IMR-90 (cell line): Measurements from ENCODE around the gene THSD7B. TPM values are rescaled to one million over a fixed set of nuclear protein-coding genes. Genes with fewer than 3 reads are reported as not detected.

ENCODE experiments used
- ATAC-seq: fragments of 200-7000 bp; cut with Tn5 transposase; 2 replicates; pipeline ENCODE4 v1.9.1; 2020; ENCODE audit warnings: low read depth, mild to moderate bottlenecking, moderate library complexity
- BruUV-seq: library from RNA; stranded (reverse); fragments of 400-500 nt; replicated peaks from 2 replicates; lab custom pipeline; 2021; lab: Mats Ljungman, UMichigan
- CTCF ChIA-PET: fragments of 300-600 bp; formaldehyde crosslinking; extraction: SDS; loops from one replicate; lab custom pipeline; 2021; ENCODE audit warnings: antibody characterized with exemption; lab: Yijun Ruan, JAX
- POLR2A ChIA-PET: fragments of 300-600 bp; sonication (Branson Sonifier 250); formaldehyde crosslinking; loops from one replicate; lab custom pipeline; 2022; ENCODE audit warnings: antibody characterized with exemption; ENCODE audit not compliant: unreplicated experiment; lab: Charles Lee
- DNase-seq: peaks from one replicate; pipeline ENCODE4 v3.0.0; 2013
- H2AFZ ChIP-seq: replicated peaks from 2 replicates; pipeline ENCODE3; 2013; ENCODE audit warnings: low read length, mild to moderate bottlenecking; ENCODE audit not compliant: poor library complexity
- H2AK5ac ChIP-seq: 2 replicates; pipeline ENCODE4 v1.6.1; 2013; ENCODE audit warnings: low read depth, low read length, inconsistent platforms
- H2AK9ac ChIP-seq: replicated peaks from 2 replicates; pipeline ENCODE3; 2013; ENCODE audit warnings: mild to moderate bottlenecking, low read depth, low read length, moderate library complexity; ENCODE audit not compliant: poor library complexity
- H2BK120ac ChIP-seq: 2 replicates; pipeline ENCODE4 v1.6.1; 2013; ENCODE audit warnings: low read depth, low read length, inconsistent platforms
- H2BK15ac ChIP-seq: 3 replicates; pipeline ENCODE4 v1.6.1; 2013; ENCODE audit warnings: low read depth, low read length, inconsistent platforms
- H2BK20ac ChIP-seq: 2 replicates; pipeline ENCODE4 v1.6.1; 2013; ENCODE audit warnings: low read depth, mild to moderate bottlenecking, inconsistent platforms, low read length, moderate library complexity
- H2BK5ac ChIP-seq: 2 replicates; pipeline ENCODE4 v1.6.1; 2013; ENCODE audit warnings: mild to moderate bottlenecking, low read depth, low read length, inconsistent platforms; ENCODE audit not compliant: poor library complexity, severe bottlenecking
- H3K14ac ChIP-seq: replicated peaks from 2 replicates; pipeline ENCODE4 v1.6.1; 2013; ENCODE audit warnings: low read depth, low read length, inconsistent platforms
- H3K18ac ChIP-seq: 2 replicates; pipeline ENCODE4 v1.6.1; 2013; ENCODE audit warnings: low read depth, low read length, control low read depth
- H3K23ac ChIP-seq: 2 replicates; pipeline ENCODE4 v1.6.1; 2013; ENCODE audit warnings: low read depth, low read length, inconsistent platforms
- H3K27ac ChIP-seq: 2 replicates; pipeline ENCODE4 v1.5.1; 2013; ENCODE audit warnings: mild to moderate bottlenecking, control low read depth, low read length; ENCODE audit not compliant: insufficient read depth
- H3K27me3 ChIP-seq: 2 replicates; pipeline ENCODE4 v1.6.1; 2013; ENCODE audit warnings: low read length; ENCODE audit not compliant: control insufficient read depth, insufficient read depth
- H3K36me3 ChIP-seq: 2 replicates; pipeline ENCODE4 v1.6.1; 2013; ENCODE audit warnings: low read length, mixed read lengths; ENCODE audit not compliant: control insufficient read depth, insufficient read depth
- H3K4ac ChIP-seq: 2 replicates; pipeline ENCODE4 v1.6.1; 2013; ENCODE audit warnings: low read depth, low read length, inconsistent platforms
- H3K4me1 ChIP-seq: 2 replicates; pipeline ENCODE4 v1.6.1; 2013; ENCODE audit warnings: low read length, mixed read lengths; ENCODE audit not compliant: control insufficient read depth, insufficient read depth
- H3K4me2 ChIP-seq: 2 replicates; pipeline ENCODE4 v1.6.1; 2013; ENCODE audit warnings: low read depth, mild to moderate bottlenecking, control low read depth, low read length, moderate library complexity
- H3K4me3 ChIP-seq: 2 replicates; pipeline ENCODE4 v1.5.1; 2013; ENCODE audit warnings: low read depth, mild to moderate bottlenecking, control low read depth, low read length, moderate library complexity; ENCODE audit not compliant: insufficient read depth
- H3K56ac ChIP-seq: 2 replicates; pipeline ENCODE4 v1.6.1; 2013; ENCODE audit warnings: low read length, inconsistent platforms; ENCODE audit not compliant: insufficient read depth; ENCODE audit errors: extremely low read depth
- H3K79me1 ChIP-seq, 2 experiments: 2 replicates each; pipeline ENCODE4 v1.6.1; 2013; ENCODE audit warnings: low read length in 2 of 2, inconsistent platforms in 1 of 2, low read depth in 1 of 2
- H3K9ac ChIP-seq: 2 replicates; pipeline ENCODE4 v1.6.1; 2013; ENCODE audit warnings: low read depth, low read length, control low read depth
- H3K9me1 ChIP-seq: 2 replicates; pipeline ENCODE4 v1.6.1; 2013; ENCODE audit warnings: low read length, inconsistent platforms; ENCODE audit not compliant: insufficient read depth
- H3K9me3 ChIP-seq: 2 replicates; pipeline ENCODE4 v1.6.1; 2013; ENCODE audit warnings: low read length; ENCODE audit not compliant: control insufficient read depth, insufficient read depth
- H4K20me1 ChIP-seq: 2 replicates; pipeline ENCODE4 v1.6.1; 2013; ENCODE audit warnings: low read length, inconsistent platforms; ENCODE audit not compliant: insufficient read depth
- H4K5ac ChIP-seq: 2 replicates; pipeline ENCODE4 v1.6.1; 2013; ENCODE audit warnings: mild to moderate bottlenecking, low read depth, low read length, control low read depth
- H4K8ac ChIP-seq, 2 experiments: 2 replicates each; pipeline ENCODE4 v1.6.1; 2013; ENCODE audit warnings: low read depth in 2 of 2, low read length in 2 of 2, control low read depth in 1 of 2, inconsistent platforms in 1 of 2
- H4K91ac ChIP-seq: 2 replicates; pipeline ENCODE4 v1.6.1; 2013; ENCODE audit warnings: low read depth, low read length, inconsistent platforms; ENCODE audit not compliant: insufficient read depth
- BHLHE40 ChIP-seq: fragments of 150-350 bp; IDR thresholded peaks from 2 replicates; pipeline ENCODE4 v1.6.1; 2016; ENCODE audit warnings: mild to moderate bottlenecking, low read depth, low read length
- CEBPB ChIP-seq: IDR thresholded peaks from 2 replicates; pipeline ENCODE4 v1.6.1; 2012; ENCODE audit warnings: low read depth, low read length, improper control_type of control experiment
- CHD1 ChIP-seq: IDR thresholded peaks from 2 replicates; pipeline ENCODE4 v1.6.1; 2012; ENCODE audit warnings: low read depth, low read length, improper control_type of control experiment
- FOS ChIP-seq: fragments of 150-350 bp; IDR thresholded peaks from 2 replicates; pipeline ENCODE4 v1.6.1; 2016; ENCODE audit warnings: low read depth, low read length
- MAFK ChIP-seq: IDR thresholded peaks from 2 replicates; pipeline ENCODE4 v1.6.1; 2012; ENCODE audit warnings: low read depth, low read length, improper control_type of control experiment
- MAZ ChIP-seq: IDR thresholded peaks from 2 replicates; pipeline ENCODE4 v1.6.1; 2012; ENCODE audit warnings: low read depth, mild to moderate bottlenecking, low read length, improper control_type of control experiment, moderate library complexity, borderline replicate concordance
- MXI1 ChIP-seq: IDR thresholded peaks from 2 replicates; pipeline ENCODE4 v1.6.1; 2012; ENCODE audit warnings: low read depth, mild to moderate bottlenecking, low read length, moderate library complexity, borderline replicate concordance
- NFE2L2 ChIP-seq: fragments of 150-350 bp; IDR thresholded peaks from 2 replicates; pipeline ENCODE4 v1.6.1; 2016; ENCODE audit warnings: low read depth, mild to moderate bottlenecking, low read length
- POLR2A ChIP-seq: IDR thresholded peaks from 2 replicates; pipeline ENCODE4 v1.6.1; 2012; ENCODE audit warnings: mild to moderate bottlenecking, low read depth, low read length
- RAD21 ChIP-seq: IDR thresholded peaks from 2 replicates; pipeline ENCODE4 v1.6.1; 2012; ENCODE audit warnings: low read length, improper control_type of control experiment
- RCOR1 ChIP-seq: IDR thresholded peaks from 2 replicates; pipeline ENCODE4 v1.6.1; 2012; ENCODE audit warnings: mild to moderate bottlenecking, low read length, improper control_type of control experiment; ENCODE audit not compliant: insufficient replicate concordance
- RFX5 ChIP-seq: IDR thresholded peaks from 2 replicates; pipeline ENCODE4 v1.8.0; 2012; ENCODE audit warnings: low read depth, mild to moderate bottlenecking, low read length, moderate library complexity
- SMC3 ChIP-seq: fragments of 150-350 bp; IDR thresholded peaks from 2 replicates; pipeline ENCODE4 v1.6.1; 2016; ENCODE audit warnings: low read depth, mild to moderate bottlenecking, antibody characterized with exemption, low read length, moderate library complexity
- WGBS, 2 experiments: methylation state at CpG; one replicate each; pipeline versions ENCODE4 v1.1.5 to v1.1.7; 2013; ENCODE audit warnings: missing lambda C conversion rate in 2 of 2; ENCODE audit not compliant: insufficient read length in 1 of 2; ENCODE audit errors: extremely low coverage in 2 of 2; 5-methylcytosine and 5-hydroxymethylcytosine counted together
- dilution Hi-C: fragments of 300-500 bp; cut with HindIII; formaldehyde crosslinking; loops from one replicate; pipeline ENCODE4 v1.14.3; 2018; ENCODE audit warnings: low sequenced_read_pairs; ENCODE audit not compliant: unreplicated experiment
- in situ Hi-C: fragments of 300-500 bp; cut with MboI; formaldehyde crosslinking; loops from 3 replicates; pipeline ENCODE4 v1.14.3; 2019; ENCODE audit warnings: low sequenced_read_pairs, inconsistent platforms, mixed read lengths
- intact Hi-C: fragments of 100-400 bp; cut with micrococcal nuclease; formaldehyde crosslinking; loops from 2 replicates; pipeline ENCODE4 v1.10.0; 2022
- polyA plus RNA-seq, 3 experiments: library from polyadenylated mRNA; depleted of rRNA; stranded (reverse); fragments of >200 nt; gene quantifications; 2 replicates each; pipeline ENCODE4 v1.2.3, GENCODE V29; 2012; ENCODE audit warnings: low replicate concordance in 1 of 3
- total RNA-seq: library from RNA; depleted of rRNA; stranded (reverse); fragments of >200 nt; gene quantifications from 2 replicates; pipeline ENCODE4 v1.2.3, GENCODE V29; 2012
- TF ChIP-seq, protein P1 (sequence below): conservative IDR thresholded peaks from 2 replicates; pipeline ENCODE4 v1.5.1; 2012; ENCODE audit warnings: mild to moderate bottlenecking, low read depth, low read length, improper control_type of control experiment
- TF ChIP-seq, protein P2 (sequence below): fragments of 150-350 bp; IDR thresholded peaks from 2 replicates; pipeline ENCODE4 v1.6.1; 2017; ENCODE audit warnings: mild to moderate bottlenecking, antibody characterized with exemption, low read length, low read depth
- TF ChIP-seq, protein P3 (sequence below): fragments of 150-350 bp; IDR thresholded peaks from 2 replicates; pipeline ENCODE4 v1.6.1; 2016; ENCODE audit warnings: low read depth, mild to moderate bottlenecking, low read length, moderate library complexity, borderline replicate concordance

THSD7B gene
- total and polyA plus RNA-seq, 2 of the 4 experiments (the other 2 are of a cell fraction) = not detected

DNA sequence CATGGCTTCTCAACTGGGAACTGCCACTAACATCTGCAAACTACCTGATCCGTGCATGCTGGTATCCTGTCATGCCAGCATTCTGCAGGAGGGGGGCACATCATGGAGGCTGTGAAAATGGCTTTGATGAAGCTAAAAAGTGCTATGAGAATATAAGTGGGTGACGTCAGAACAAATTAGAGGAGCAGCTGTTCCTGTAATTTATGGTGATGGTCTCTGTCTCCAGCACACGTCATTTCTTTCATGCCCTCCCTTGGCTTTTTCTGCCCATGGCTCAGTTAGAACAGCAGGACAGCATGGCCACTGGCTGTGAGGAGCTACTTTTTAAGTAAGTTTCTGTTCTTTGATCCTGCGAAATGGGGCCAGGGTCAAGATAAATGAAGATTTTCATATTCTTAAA is 466.3 kb downstream of the THSD7B start:
- no peak overlapping the region for H2BK15ac ChIP-seq
- no peak for DNase-seq
- no peaks in the 10 kb centered on the region for H3K4me1 ChIP-seq
- no peaks in the 10 kb centered on the region for H3K79me1 ChIP-seq
- H3K4ac ChIP-seq = no peak overlapping the region
- no peak overlapping the region for H3K14ac ChIP-seq
- no peak overlapping the region for H3K4me3 ChIP-seq
- intact Hi-C loops (no loop called here), in situ Hi-C loops (no loop called here), dilution Hi-C loops (no loop called here)
- no peak overlapping the region for H2BK20ac ChIP-seq
- no peak for TF ChIP-seq MXI1
- TF ChIP-seq FOS = no peak
- no peak for TF ChIP-seq MAZ
- TF ChIP-seq, protein P1, sequence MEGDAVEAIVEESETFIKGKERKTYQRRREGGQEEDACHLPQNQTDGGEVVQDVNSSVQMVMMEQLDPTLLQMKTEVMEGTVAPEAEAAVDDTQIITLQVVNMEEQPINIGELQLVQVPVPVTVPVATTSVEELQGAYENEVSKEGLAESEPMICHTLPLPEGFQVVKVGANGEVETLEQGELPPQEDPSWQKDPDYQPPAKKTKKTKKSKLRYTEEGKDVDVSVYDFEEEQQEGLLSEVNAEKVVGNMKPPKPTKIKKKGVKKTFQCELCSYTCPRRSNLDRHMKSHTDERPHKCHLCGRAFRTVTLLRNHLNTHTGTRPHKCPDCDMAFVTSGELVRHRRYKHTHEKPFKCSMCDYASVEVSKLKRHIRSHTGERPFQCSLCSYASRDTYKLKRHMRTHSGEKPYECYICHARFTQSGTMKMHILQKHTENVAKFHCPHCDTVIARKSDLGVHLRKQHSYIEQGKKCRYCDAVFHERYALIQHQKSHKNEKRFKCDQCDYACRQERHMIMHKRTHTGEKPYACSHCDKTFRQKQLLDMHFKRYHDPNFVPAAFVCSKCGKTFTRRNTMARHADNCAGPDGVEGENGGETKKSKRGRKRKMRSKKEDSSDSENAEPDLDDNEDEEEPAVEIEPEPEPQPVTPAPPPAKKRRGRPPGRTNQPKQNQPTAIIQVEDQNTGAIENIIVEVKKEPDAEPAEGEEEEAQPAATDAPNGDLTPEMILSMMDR = no peak
- no peak for TF ChIP-seq CHD1
- no peak for TF ChIP-seq RAD21
- no peak for TF ChIP-seq RCOR1
- TF ChIP-seq, protein P2, sequence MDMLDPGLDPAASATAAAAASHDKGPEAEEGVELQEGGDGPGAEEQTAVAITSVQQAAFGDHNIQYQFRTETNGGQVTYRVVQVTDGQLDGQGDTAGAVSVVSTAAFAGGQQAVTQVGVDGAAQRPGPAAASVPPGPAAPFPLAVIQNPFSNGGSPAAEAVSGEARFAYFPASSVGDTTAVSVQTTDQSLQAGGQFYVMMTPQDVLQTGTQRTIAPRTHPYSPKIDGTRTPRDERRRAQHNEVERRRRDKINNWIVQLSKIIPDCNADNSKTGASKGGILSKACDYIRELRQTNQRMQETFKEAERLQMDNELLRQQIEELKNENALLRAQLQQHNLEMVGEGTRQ = no peak
- no peak for TF ChIP-seq NFE2L2
- TF ChIP-seq, protein P3, sequence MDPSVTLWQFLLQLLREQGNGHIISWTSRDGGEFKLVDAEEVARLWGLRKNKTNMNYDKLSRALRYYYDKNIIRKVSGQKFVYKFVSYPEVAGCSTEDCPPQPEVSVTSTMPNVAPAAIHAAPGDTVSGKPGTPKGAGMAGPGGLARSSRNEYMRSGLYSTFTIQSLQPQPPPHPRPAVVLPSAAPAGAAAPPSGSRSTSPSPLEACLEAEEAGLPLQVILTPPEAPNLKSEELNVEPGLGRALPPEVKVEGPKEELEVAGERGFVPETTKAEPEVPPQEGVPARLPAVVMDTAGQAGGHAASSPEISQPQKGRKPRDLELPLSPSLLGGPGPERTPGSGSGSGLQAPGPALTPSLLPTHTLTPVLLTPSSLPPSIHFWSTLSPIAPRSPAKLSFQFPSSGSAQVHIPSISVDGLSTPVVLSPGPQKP = no peak
- TF ChIP-seq POLR2A = no peak
- no peak for TF ChIP-seq MAFK
- no peak for TF ChIP-seq CEBPB
- no peak for TF ChIP-seq RFX5
- no peak for TF ChIP-seq BHLHE40
- TF ChIP-seq SMC3 = no peak
- no peak for ATAC-seq
- H3K9ac ChIP-seq = no peak overlapping the region
- no peak overlapping the region for H2BK120ac ChIP-seq
- no peaks in the 10 kb centered on the region for H3K36me3 ChIP-seq
- no peaks in the 10 kb centered on the region for H3K9me1 ChIP-seq
- no peak overlapping the region for H4K91ac ChIP-seq
- H3K23ac ChIP-seq = no peak overlapping the region
- no peak overlapping the region for H2AK5ac ChIP-seq
- H4K8ac ChIP-seq = no peak overlapping the region
- no TSS peak for BruUV-seq
- POLR2A ChIA-PET = no interaction called here
- no CpG with 5 or more reads among the region's 4 CpGs for WGBS, 2 experiments
- H3K56ac ChIP-seq = no peak overlapping the region
- no peak overlapping the region for H2AK9ac ChIP-seq
- no peak overlapping the region for H3K4me2 ChIP-seq
- H3K9me3 ChIP-seq = peaks cover 12% of the 10 kb centered on the region
- H3K27me3 ChIP-seq = no peaks in the 10 kb centered on the region
- H2AFZ ChIP-seq = no peak overlapping the region
- no peak overlapping the region for H3K27ac ChIP-seq
- no peak overlapping the region for H4K5ac ChIP-seq
- no peak overlapping the region for H2BK5ac ChIP-seq
- CTCF ChIA-PET = no interaction called here
- no peak overlapping the region for H3K18ac ChIP-seq
- H4K20me1 ChIP-seq = no peaks in the 10 kb centered on the region
